ENCODE data around the gene CCZ1. TPM values are rescaled to one million over a fixed set of nuclear protein-coding genes. Genes with fewer than 3 reads are reported as not detected.

CCZ1 gene
- total RNA-seq, 1 donor from 2014 or later, result 38.2 TPM

Other genes starting within 250 kb of the CCZ1 start
- gene RNF216, start 117.1 kb upstream of the CCZ1 start, total RNA-seq, result 22.6 TPM
- not detected for gene OCM, start 17.9 kb upstream of the CCZ1 start, total RNA-seq
- gene RSPH10B, start 72.0 kb downstream of the CCZ1 start, total RNA-seq, result not detected
- gene PMS2, start 110.3 kb downstream of the CCZ1 start, total RNA-seq, result 5.2 TPM
- gene AIMP2, start 110.5 kb downstream of the CCZ1 start, total RNA-seq, result 56.3 TPM
- gene ANKRD61, start 132.6 kb downstream of the CCZ1 start, total RNA-seq, result not detected
- 55.6 TPM for gene EIF2AK1, start 160.4 kb downstream of the CCZ1 start, total RNA-seq
- 4.1 TPM for gene USP42, start 206.2 kb downstream of the CCZ1 start, total RNA-seq

All from Right ventricle myocardium superior (tissue), 1 donor.